ENCODE data around the gene TLR1. TPM values are rescaled to one million over a fixed set of nuclear protein-coding genes. Genes with fewer than 3 reads are reported as not detected.

The TLR1 gene
- total RNA-seq, 1 experiment from 2014 or later, result not detected

DNA sequence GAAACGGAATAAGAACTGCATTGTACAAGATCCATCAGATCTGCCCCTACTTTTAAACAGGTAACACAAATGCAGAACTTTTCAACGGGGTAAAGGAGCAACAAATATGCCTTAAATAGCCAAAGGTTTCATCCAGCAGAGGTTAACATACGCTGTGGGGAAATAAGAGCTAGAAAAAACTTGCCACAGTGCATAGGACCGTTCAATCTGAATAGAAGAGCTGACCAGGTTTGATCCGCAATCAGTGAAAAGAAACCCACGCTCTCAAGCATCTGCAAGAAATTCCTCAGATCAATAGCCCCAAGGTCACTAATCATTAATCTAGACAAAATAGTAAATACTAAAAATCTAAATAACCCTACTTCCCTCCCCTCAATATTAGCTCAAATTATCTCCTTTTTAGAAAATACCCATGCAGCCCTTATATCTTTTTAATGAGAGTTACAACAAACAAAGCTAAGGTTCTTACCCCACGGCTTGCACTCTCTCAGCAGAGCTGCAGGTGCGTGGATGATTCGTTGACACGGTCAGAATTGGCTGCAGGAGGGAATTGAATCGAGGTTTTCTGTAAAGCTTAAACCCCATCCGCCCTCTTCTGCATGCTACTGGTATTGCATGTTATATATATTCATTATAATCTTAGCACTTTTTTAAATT is 22.0 kb downstream of the TLR1 start, which contains the start of gene TLR10:
TLR10 (minus strand) TSS at position 539 of the 657 bp plus-strand sequence. CDS start 7,400 bp downstream, outside the sequence.
- no peak within 1 kb of the TSS for H3K4me3 Mint-ChIP-seq
- Histone ChIP-seq H4K8ac (replicated peaks; ENCODE audit: insufficient read length, low read depth, low read length) (no peak within 1 kb of the TSS), H2BK15ac (ENCODE audit: low read depth, low read length) (no peak within 1 kb of the TSS), H2BK5ac (ENCODE audit: insufficient read length, low read length) (no peak within 1 kb of the TSS), H3K9me3 (ENCODE audit: control insufficient read depth, low read depth, low read length) (no peaks in the 10 kb centered on the region), H2BK20ac (ENCODE audit: low read depth, low read length, poor library complexity, severe bottlenecking) (no peak within 1 kb of the TSS), H3K23ac (ENCODE audit: insufficient read length, low read depth, low read length) (no peak within 1 kb of the TSS), H4K20me1 (ENCODE audit: control insufficient read depth, insufficient read depth, insufficient read length) (no peaks in the 10 kb centered on the region), H3K18ac (ENCODE audit: insufficient read length, low read depth, low read length) (no peak within 1 kb of the TSS), H4K5ac (ENCODE audit: insufficient read length, low read depth, low read length) (no peak within 1 kb of the TSS), H3K23me2 (ENCODE audit: insufficient read length, low read depth, low read length, poor library complexity, severe bottlenecking) (no peaks in the 10 kb centered on the region), H3K4me2 (ENCODE audit: insufficient read depth, insufficient read length, low read length) (no peak within 1 kb of the TSS), H3T11ph (ENCODE audit: low read length) (no peak within 1 kb of the TSS), H3K79me1 (ENCODE audit: insufficient read depth, low read depth, low read length, poor library complexity, severe bottlenecking) (no peaks in the 10 kb centered on the region), H2BK120ac (ENCODE audit: low read depth, low read length, poor library complexity, severe bottlenecking) (no peak within 1 kb of the TSS), H2AK5ac (ENCODE audit: insufficient read length, low read length) (no peak within 1 kb of the TSS), H3K9ac (ENCODE audit: extremely low read depth, insufficient read length, low read length) (no peak within 1 kb of the TSS), H4K91ac (ENCODE audit: insufficient read length, low read depth, low read length) (no peak within 1 kb of the TSS), H3K79me2 (ENCODE audit: insufficient read depth, low read length) (no peaks in the 10 kb centered on the region), H3K4me1 (ENCODE audit: insufficient read depth, low read length) (no peaks in the 10 kb centered on the region), H3K27me3 (ENCODE audit: insufficient read depth, low read length) (no peaks in the 10 kb centered on the region), H3K27ac (ENCODE audit: insufficient read length, low read depth, low read length) (no peak within 1 kb of the TSS), H3K4ac (ENCODE audit: low read depth, low read length) (no peak within 1 kb of the TSS), H3K14ac (ENCODE audit: insufficient read depth, low read length) (no peak within 1 kb of the TSS), H3K56ac (ENCODE audit: insufficient read length, low read depth, low read length) (no peak within 1 kb of the TSS), H2BK12ac (ENCODE audit: insufficient read length, low read depth, low read length) (no peak within 1 kb of the TSS), H2AFZ (ENCODE audit: low read length) (no peak within 1 kb of the TSS)
- H3K36me3 Mint-ChIP-seq (ENCODE audit: insufficient read depth in 1 of 3, low read depth in 3 of 3), result no peaks in the 10 kb centered on the region
- no peak within 1 kb of the TSS; a peak in 1 of 7 replicates for H3K27ac Mint-ChIP-seq
- TF ChIP-seq, protein P1, sequence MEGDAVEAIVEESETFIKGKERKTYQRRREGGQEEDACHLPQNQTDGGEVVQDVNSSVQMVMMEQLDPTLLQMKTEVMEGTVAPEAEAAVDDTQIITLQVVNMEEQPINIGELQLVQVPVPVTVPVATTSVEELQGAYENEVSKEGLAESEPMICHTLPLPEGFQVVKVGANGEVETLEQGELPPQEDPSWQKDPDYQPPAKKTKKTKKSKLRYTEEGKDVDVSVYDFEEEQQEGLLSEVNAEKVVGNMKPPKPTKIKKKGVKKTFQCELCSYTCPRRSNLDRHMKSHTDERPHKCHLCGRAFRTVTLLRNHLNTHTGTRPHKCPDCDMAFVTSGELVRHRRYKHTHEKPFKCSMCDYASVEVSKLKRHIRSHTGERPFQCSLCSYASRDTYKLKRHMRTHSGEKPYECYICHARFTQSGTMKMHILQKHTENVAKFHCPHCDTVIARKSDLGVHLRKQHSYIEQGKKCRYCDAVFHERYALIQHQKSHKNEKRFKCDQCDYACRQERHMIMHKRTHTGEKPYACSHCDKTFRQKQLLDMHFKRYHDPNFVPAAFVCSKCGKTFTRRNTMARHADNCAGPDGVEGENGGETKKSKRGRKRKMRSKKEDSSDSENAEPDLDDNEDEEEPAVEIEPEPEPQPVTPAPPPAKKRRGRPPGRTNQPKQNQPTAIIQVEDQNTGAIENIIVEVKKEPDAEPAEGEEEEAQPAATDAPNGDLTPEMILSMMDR (conservative IDR thresholded peaks at IDR 0.05), result peak; percentile 76
- no peaks in the 10 kb centered on the region; a peak in 1 of 5 replicates for H3K9me3 Mint-ChIP-seq
- DNase-seq, result peak; percentile 36
- no peaks in the 10 kb centered on the region for H3K4me1 Mint-ChIP-seq
- no peaks in the 10 kb centered on the region; the same call in 1 of the 2 replicates for H3K27me3 Mint-ChIP-seq (ENCODE audit: low read depth)
- no CpG with 5 or more reads among the region's 12 CpGs for WGBS (ENCODE audit: extremely low coverage, insufficient read length, low lambda C conversion rate)
